Astrocyte of the cerebellum (primary cell): ENCODE data around the gene ZNF780B.

ENCODE experiments used
- DNase-seq: peaks from one replicate; pipeline ENCODE4 v3.0.0-alpha.2; 2011; ENCODE audit warnings: low read depth
- H3K4me3 ChIP-seq: 2 replicates; pipeline ENCODE4 v1.5.1; 2011; ENCODE audit warnings: mild to moderate bottlenecking, low read depth, low read length, moderate library complexity
- CTCF ChIP-seq: IDR thresholded peaks from 2 replicates; pipeline ENCODE4 v1.5.1; 2012; ENCODE audit warnings: low read length, low read depth, moderate library complexity, mild to moderate bottlenecking; ENCODE audit errors: missing control alignments
- in situ Hi-C: cut with HindIII; loops from 2 replicates; pipeline ENCODE4 v1.10.0; 2017; ENCODE audit warnings: low sequenced_read_pairs

ZNF780B gene

GRCh38 chr19:40025938-40026596 is 30.0 kb downstream of the ZNF780B start:
- DNase-seq = no peak
- in situ Hi-C loops = no loop called here
- no peak for TF ChIP-seq CTCF
- no peak overlapping the region for H3K4me3 ChIP-seq

- DNase-seq = no peak
- TF ChIP-seq CTCF = no peak
- H3K4me3 ChIP-seq = no peak overlapping the region
- in situ Hi-C loops = loop anchor here (5.0 kb wide), 1 partner anchor 33 kb away; the partner anchor contains the start of gene ZNF780B
Measured at GRCh38 chr19:40023969-40024368, 32.1 kb downstream of the ZNF780B start.

- H3K4me3 ChIP-seq = no peak overlapping the region
- no peak for TF ChIP-seq CTCF
- DNase-seq = no peak
- in situ Hi-C loops = no loop called here
Measured at GRCh38 chr19:40013991-40014390, 42.0 kb downstream of the ZNF780B start.

GRCh38 chr19:40009674-40010073 is 46.4 kb downstream of the ZNF780B start:
- TF ChIP-seq CTCF = no peak
- in situ Hi-C loops = no loop called here

GRCh38 chr19:40006273-40006691 is 49.7 kb downstream of the ZNF780B start:
- H3K4me3 ChIP-seq = no peak overlapping the region
- in situ Hi-C loops = no loop called here
- no peak for TF ChIP-seq CTCF
- peak; percentile 55 for DNase-seq

More at GRCh38 chr19:40009674-40010073, 46.4 kb downstream of the ZNF780B start:
- no peak for DNase-seq
- no peak overlapping the region for H3K4me3 ChIP-seq

GRCh38 chr19:40005691-40006272 is 50.2 kb downstream of the ZNF780B start:
- no peak overlapping the region for H3K4me3 ChIP-seq
- DNase-seq = no peak
- in situ Hi-C loops = no loop called here
- no peak for TF ChIP-seq CTCF
